AG04450 (cell line): ENCODE results near the gene LATS2. TPM values are rescaled to one million over a fixed set of nuclear protein-coding genes. Genes with fewer than 3 reads are reported as not detected.

Experiments
- CTCF ChIA-PET: fragments of 300-600, 350-600 bp; formaldehyde crosslinking; extraction: SDS; loops from one replicate; lab custom pipeline; 2022; ENCODE audit warnings: antibody characterized with exemption, inconsistent platforms; lab: Charles Lee
- POLR2A ChIA-PET: fragments of 350-600 bp; formaldehyde crosslinking; extraction: SDS; loops from one replicate; lab custom pipeline; 2021; ENCODE audit warnings: antibody characterized with exemption, inconsistent platforms; lab: Yijun Ruan, JAX
- DNase-seq: peaks from one replicate; pipeline ENCODE4 v3.0.0-alpha.2; 2011; ENCODE audit warnings: low read depth, low spot score
- H3K27ac ChIP-seq: one replicate; pipeline ENCODE4 v1.5.1; 2012; ENCODE audit warnings: low read depth, low read length, control low read depth
- H3K27me3 ChIP-seq: one replicate; pipeline ENCODE4 v1.6.0; 2012; ENCODE audit warnings: low read length; ENCODE audit not compliant: control insufficient read depth, insufficient read depth
- H3K4me3 ChIP-seq: 2 replicates; pipeline ENCODE4 v1.5.1; 2011; ENCODE audit warnings: mild to moderate bottlenecking, low read depth, low read length, control low read depth
- H3K9me3 ChIP-seq: 2 replicates; pipeline ENCODE4 v1.5.1; 2012; ENCODE audit warnings: low read length; ENCODE audit not compliant: control insufficient read depth, insufficient read depth
- CTCF ChIP-seq: IDR thresholded peaks from 2 replicates; pipeline ENCODE4 v1.5.1; 2011; ENCODE audit warnings: low read depth, low read length, control low read depth, inconsistent platforms
- polyA plus RNA-seq: library from polyadenylated mRNA; depleted of rRNA; stranded (reverse); fragments of >200 nt; gene quantifications from 2 replicates; pipeline ENCODE4 v1.2.3, GENCODE V29; 2011

LATS2 gene
- polyA plus RNA-seq, 1 experiment, result 19.3 TPM

GRCh38 chr13:20991741-20992520 is 69.5 kb downstream of the LATS2 start:
- no peak for DNase-seq
- ChIA-PET POLR2A (interaction anchor here (0.5 kb wide), 1 partner anchor 30 kb away, joined by 3 read pairs; no protein-coding TSS in a partner anchor), CTCF (no interaction called here)
- H3K4me3 ChIP-seq, result no peak overlapping the region
- peaks cover 9% of the 10 kb centered on the region; the same call in 1 of the 2 replicates for H3K9me3 ChIP-seq
- H3K27ac ChIP-seq, result no peak overlapping the region
- no peak for TF ChIP-seq CTCF
- no peaks in the 10 kb centered on the region for H3K27me3 ChIP-seq

- POLR2A ChIA-PET, result interaction anchor here (1.1 kb wide), 1 partner anchor 20 kb away, joined by 3 read pairs; no protein-coding TSS in a partner anchor
- no peak for DNase-seq
- no peaks in the 10 kb centered on the region for H3K27me3 ChIP-seq
- CTCF ChIA-PET, result no interaction called here
- no peak overlapping the region for H3K27ac ChIP-seq
- peaks cover 9% of the 10 kb centered on the region; the same call in 1 of the 2 replicates for H3K9me3 ChIP-seq
- TF ChIP-seq CTCF, result no peak
- no peak overlapping the region for H3K4me3 ChIP-seq
Measured at GRCh38 chr13:20990910-20991525, 70.4 kb downstream of the LATS2 start.

DNA sequence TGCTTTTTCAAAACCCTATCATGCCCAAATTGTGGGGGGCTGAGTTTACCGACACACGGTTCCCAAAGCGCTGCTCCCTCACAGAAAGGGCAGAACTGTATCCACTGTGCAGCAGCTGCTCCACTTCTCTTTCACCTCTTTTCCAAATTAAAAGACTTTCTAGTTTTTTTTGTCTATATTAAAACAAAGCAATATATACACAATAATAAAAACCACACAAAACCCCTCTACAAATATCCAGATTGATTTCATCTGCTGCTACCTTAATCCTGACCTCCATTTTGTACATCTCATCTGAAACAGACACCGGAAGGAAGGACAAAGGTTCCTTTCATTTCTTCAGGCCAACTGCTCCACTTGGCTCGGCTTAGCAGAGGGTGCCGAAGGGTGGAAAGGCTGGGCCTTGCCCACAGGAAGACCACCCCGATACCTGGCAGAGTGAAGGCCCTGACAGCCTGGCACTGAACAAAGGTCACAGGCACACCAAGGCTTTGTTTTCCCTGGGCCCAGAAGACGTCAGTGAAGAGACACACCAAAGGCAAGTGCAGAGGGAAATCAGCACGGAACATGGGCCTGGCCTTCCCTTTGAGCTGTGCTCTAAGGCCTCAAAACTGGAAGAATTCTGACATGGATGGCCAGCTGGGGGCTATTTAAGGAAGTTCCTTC is 71.6 kb downstream of the LATS2 start:
- DNase-seq, result no peak
- CTCF ChIA-PET, result no interaction called here
- no peak for TF ChIP-seq CTCF
- Histone ChIP-seq H3K4me3 (no peak overlapping the region), H3K27me3 (no peaks in the 10 kb centered on the region), H3K27ac (no peak overlapping the region), H3K9me3 (peaks cover 9% of the 10 kb centered on the region; the same call in 1 of the 2 replicates)
- POLR2A ChIA-PET, result interaction anchor here (1.1 kb wide), 1 partner anchor 21 kb away, joined by 3 read pairs; no protein-coding TSS in a partner anchor

DNA sequence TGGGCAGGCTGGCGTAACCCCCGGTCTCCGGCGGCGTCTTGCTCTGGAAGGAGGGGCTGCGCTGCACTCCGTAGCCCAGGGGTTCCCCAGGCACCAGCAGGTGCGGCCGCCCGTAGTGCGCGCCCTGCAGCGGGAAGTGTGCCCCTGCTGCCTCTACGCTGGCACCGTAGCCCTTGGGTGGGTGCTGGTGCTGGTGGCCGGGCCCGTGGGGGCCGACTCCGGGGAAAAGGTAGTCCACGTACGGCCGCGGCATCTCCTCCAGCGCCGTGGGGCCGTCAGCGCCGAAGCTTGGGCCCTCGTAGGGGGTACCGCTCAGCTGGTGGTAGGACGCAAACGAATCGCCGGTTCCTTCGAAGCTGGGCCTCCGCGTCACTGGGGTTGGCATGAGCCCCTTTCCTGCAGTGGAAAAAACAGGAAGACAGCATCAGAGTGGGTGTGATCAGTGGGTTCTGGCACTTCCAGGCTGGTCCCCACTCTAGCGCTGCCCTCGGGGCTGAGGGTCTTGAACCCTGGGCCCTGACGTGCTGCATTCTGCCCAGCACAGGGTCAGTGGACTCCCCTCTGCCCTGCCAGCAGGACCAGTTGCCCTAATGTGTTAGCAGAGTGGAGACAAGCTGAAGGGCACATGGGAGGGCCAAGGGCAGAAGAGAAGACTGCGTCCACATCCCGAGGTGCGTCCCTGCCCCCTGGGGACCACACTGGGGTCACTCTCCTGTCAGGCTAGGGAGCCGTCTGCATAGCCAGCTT is 72.3 kb downstream of the LATS2 start:
- POLR2A ChIA-PET, result no interaction called here
- CTCF ChIA-PET, result no interaction called here

More for the DNA sequence above, 72.3 kb downstream of the LATS2 start:
- Histone ChIP-seq H3K27ac (peak overlapping the region; percentile 31), H3K27me3 (no peaks in the 10 kb centered on the region), H3K9me3 (peaks cover 9% of the 10 kb centered on the region; the same call in 1 of the 2 replicates), H3K4me3 (no peak overlapping the region)
- DNase-seq, result no peak
- TF ChIP-seq CTCF, result no peak
